Measurements from ENCODE around the gene TMA16. TPM values are rescaled to one million over a fixed set of nuclear protein-coding genes. Genes with fewer than 3 reads are reported as not detected.

Gene TMA16
- total RNA-seq, 1 donor from 2014 or later = 36.9 TPM

- H3K36me3 ChIP-seq = no peaks in the 10 kb centered on the region
- intact Hi-C loops (cut with DNase I) = no loop called here
- H3K4me3 ChIP-seq = no peak overlapping the region
- peaks cover 0 to 11% of the 10 kb centered on the region in 2 donors for H3K4me1 ChIP-seq
- H3K27me3 ChIP-seq = no peaks in the 10 kb centered on the region
- no peaks in the 10 kb centered on the region for H3K9me3 ChIP-seq
- H3K27ac ChIP-seq = no peak overlapping the region
- no peak for TF ChIP-seq CTCF (IDR thresholded peaks at IDR 0.05)
- no peak for DNase-seq (ENCODE audit: low spot score in 2 of 2)
These were observed 17.6 kb upstream of the TMA16 start for GRCh38 chr4:163476761-163477438.

- Histone ChIP-seq H3K36me3 (no peaks in the 10 kb centered on the region), H3K9me3 (no peaks in the 10 kb centered on the region), H3K4me3 (no peak overlapping the region), H3K27ac (no peak overlapping the region), H3K27me3 (no peaks in the 10 kb centered on the region), H3K4me1 (peaks cover 0 to 9% of the 10 kb centered on the region in 2 donors)
- TF ChIP-seq CTCF (IDR thresholded peaks at IDR 0.05) = no peak
- no peak for DNase-seq (ENCODE audit: low spot score in 2 of 2)
- intact Hi-C loops (cut with DNase I) = no loop called here
These were observed 12.3 kb upstream of the TMA16 start for GRCh38 chr4:163482190-163482589.

GRCh38 chr4:163484906-163485305, 9.6 kb upstream of the TMA16 start:
- no peak for DNase-seq (ENCODE audit: low spot score in 2 of 2)
- H3K36me3 ChIP-seq = no peaks in the 10 kb centered on the region
- intact Hi-C loops (cut with DNase I) = loop anchor here (2.0 kb wide), 1 partner anchor 60 kb away; no protein-coding TSS in a partner anchor
- no peak overlapping the region for H3K27ac ChIP-seq
- H3K4me3 ChIP-seq = no peak overlapping the region
- TF ChIP-seq CTCF (IDR thresholded peaks at IDR 0.05) = peak in 2 of 3 experiments; percentile 37 to 60
- H3K27me3 ChIP-seq = no peaks in the 10 kb centered on the region
- H3K9me3 ChIP-seq = no peaks in the 10 kb centered on the region
- H3K4me1 ChIP-seq = no peaks in the 10 kb centered on the region

- Histone ChIP-seq H3K36me3 (no peaks in the 10 kb centered on the region), H3K27ac (no peak overlapping the region), H3K4me1 (no peaks in the 10 kb centered on the region), H3K4me3 (no peak overlapping the region), H3K27me3 (no peaks in the 10 kb centered on the region), H3K9me3 (no peaks in the 10 kb centered on the region)
- no peak for DNase-seq (ENCODE audit: low spot score in 2 of 2)
- TF ChIP-seq CTCF (IDR thresholded peaks at IDR 0.05) = no peak
- intact Hi-C loops (cut with DNase I) = loop anchor here (2.0 kb wide), 1 partner anchor 59 kb away; no protein-coding TSS in a partner anchor
These were observed 8.9 kb upstream of the TMA16 start for GRCh38 chr4:163485589-163485988.

- Histone ChIP-seq H3K27me3 (no peaks in the 10 kb centered on the region), H3K36me3 (no peaks in the 10 kb centered on the region), H3K4me3 (no peak overlapping the region), H3K4me1 (no peaks in the 10 kb centered on the region), H3K27ac (no peak overlapping the region), H3K9me3 (no peaks in the 10 kb centered on the region)
- no peak for DNase-seq (ENCODE audit: low spot score in 2 of 2)
- no peak for TF ChIP-seq CTCF (IDR thresholded peaks at IDR 0.05)
- intact Hi-C loops (cut with DNase I) = no loop called here
These were observed 8.2 kb upstream of the TMA16 start for GRCh38 chr4:163486321-163486720.
